Tibial nerve (tissue), 4 donors: ENCODE results near the gene ZNF74. TPM values are rescaled to one million over a fixed set of nuclear protein-coding genes. Genes with fewer than 3 reads are reported as not detected.
"Not testable (repeated sequence)": the region's sequence is repeated elsewhere in the genome, so short reads cannot be mapped to it uniquely, and the experiment has no call there.

Source experiments
- DNase-seq, 2 donors: peaks; one replicate each; pipeline ENCODE4 v3.0.0-alpha.2; 2019; ENCODE audit warnings: low spot score in 2 of 2
- H3K27ac ChIP-seq, 4 donors: fragments of 200-600 bp; sonication (generic) in 3 of 4; one replicate each; pipeline ENCODE4 v1.5.1; 2017 to 2019; ENCODE audit warnings: mild to moderate bottlenecking in 1 of 4
- H3K27me3 ChIP-seq, 2 donors: fragments of 200-600 bp; sonication (generic) in 1 of 2; one replicate each; pipeline versions ENCODE4 v1.5.1 to v1.6.0; 2017 to 2019
- H3K36me3 ChIP-seq, 3 donors: fragments of 200-600 bp; sonication (generic); one replicate each; pipeline ENCODE4 v1.5.1; 2018 to 2019
- H3K4me1 ChIP-seq, 4 donors: fragments of 200-600 bp; sonication (generic) in 3 of 4; one replicate each; pipeline ENCODE4 v1.5.1; 2017 to 2019
- H3K4me3 ChIP-seq, 4 donors: fragments of 200-600 bp; sonication (generic) in 3 of 4; one replicate each; pipeline ENCODE4 v1.5.1; 2017 to 2019; ENCODE audit warnings: mild to moderate bottlenecking in 1 of 4, moderate library complexity in 1 of 4
- H3K9me3 ChIP-seq, 4 donors: fragments of 200-600 bp; sonication (generic) in 3 of 4; one replicate each; pipeline ENCODE4 v1.5.1; 2017 to 2019
- WGBS, 2 donors: methylation state at CpG; one replicate each; pipeline ENCODE4 v1.1.5; 2018; 5-methylcytosine and 5-hydroxymethylcytosine counted together
- total RNA-seq, 4 donors: library from RNA; depleted of rRNA; stranded (reverse); fragments of >200 nt; gene quantifications; one replicate each; pipeline ENCODE4 v1.1.0, GENCODE V29; 2016

The ZNF74 gene
- total RNA-seq, 4 donors from 2014 or later, result 8.7 to 13.5 (median 10.2) TPM

DNA sequence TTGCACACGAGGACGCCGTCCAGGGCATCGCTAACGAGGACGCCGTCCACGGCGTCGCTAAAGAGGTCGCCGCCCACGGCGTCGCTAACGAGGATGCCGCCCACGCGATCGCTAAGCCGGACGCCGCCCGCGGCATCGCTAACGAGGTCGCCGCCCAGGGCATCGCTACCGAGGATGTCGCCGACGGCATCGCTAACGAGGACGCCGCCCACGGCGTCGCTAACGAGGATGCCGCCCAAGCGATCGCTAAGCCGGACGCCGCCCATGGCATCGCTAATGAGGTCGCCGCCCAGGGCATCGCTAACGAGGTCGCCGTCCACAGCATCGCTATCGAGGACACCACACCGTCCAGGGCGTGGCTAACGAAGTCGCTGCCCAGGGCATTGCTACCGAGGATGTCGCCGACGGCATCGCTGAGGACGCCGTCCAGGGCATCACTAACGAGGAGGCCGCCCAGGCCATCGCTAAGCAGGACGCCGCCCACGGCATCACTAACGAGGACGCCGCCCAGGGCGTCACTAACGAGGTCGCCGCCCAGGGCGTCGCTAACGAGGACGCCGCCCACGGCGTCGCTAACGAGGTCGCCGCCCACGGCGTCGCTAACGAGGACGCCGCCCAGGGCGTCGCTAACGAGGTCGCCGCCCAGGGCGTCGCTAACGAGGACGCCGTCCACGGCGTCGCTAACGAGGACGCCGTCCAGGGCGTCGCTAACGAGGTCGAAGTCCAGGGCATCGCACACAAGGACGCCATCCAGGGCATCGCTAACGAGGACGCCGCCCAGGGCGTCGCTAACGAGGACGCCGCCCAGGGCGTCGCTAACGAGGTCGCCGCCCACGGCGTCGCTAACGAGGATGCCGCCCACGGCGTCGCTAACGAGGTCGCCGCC is 32.8 kb upstream of the ZNF74 start:
- H3K27ac ChIP-seq, DNase-seq, H3K27me3 ChIP-seq, H3K4me3 ChIP-seq, H3K36me3 ChIP-seq, H3K9me3 ChIP-seq, H3K4me1 ChIP-seq: not testable (repeated sequence)
- 92 to 95% methylated on average over 89 to 129 of the region's 145 CpGs for WGBS, 2 donors

DNA sequence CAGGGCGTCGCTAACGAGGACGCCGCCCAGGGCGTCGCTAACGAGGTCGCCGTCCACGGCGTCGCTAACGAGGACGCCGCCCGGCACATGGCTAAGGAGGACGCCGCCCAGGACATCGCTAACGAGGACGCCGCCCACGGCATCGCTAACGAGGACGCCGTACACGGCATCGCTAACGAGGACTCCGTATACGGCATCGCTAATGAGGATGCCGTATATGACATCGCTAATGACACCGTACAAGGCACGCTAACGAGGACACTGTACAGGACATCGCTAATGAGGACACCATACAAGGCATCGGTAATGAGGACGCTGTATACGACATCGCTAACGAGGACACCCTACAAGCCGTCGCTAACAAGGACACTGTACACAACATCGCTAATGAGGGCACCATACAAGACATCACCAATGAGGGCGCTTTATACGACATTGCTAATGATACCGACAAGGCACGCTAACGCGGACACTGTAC is 32.2 kb upstream of the ZNF74 start:
- H3K9me3 ChIP-seq, H3K36me3 ChIP-seq, DNase-seq, H3K27me3 ChIP-seq, H3K4me1 ChIP-seq, H3K4me3 ChIP-seq, H3K27ac ChIP-seq: not testable (repeated sequence)
- WGBS, 2 donors, result 94 to 95% methylated on average over 54 of the region's 54 CpGs

DNA sequence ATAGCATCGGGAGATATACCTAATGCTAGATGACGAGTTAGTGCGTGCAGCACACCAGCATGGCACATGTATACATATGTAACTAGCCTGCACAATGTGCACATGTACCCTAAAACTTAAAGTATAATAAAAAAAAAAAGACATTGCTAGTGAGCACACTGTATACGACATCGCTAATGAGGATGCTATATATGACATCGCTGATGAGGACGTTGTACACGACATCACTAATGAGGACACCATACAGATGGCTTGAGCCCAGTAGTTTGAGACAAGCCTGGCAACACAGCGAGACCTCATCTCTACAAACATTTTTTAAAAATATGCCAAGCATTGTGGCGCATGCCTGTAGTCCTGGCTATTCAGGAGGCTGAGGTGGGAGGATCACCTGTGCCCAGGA is 31.5 kb upstream of the ZNF74 start:
- H3K36me3 ChIP-seq, H3K4me1 ChIP-seq, DNase-seq, H3K27ac ChIP-seq, H3K27me3 ChIP-seq, H3K9me3 ChIP-seq, H3K4me3 ChIP-seq: not testable (repeated sequence)
- WGBS, 2 donors, result 92 to 94% methylated on average over 10 of the region's 10 CpGs

DNA sequence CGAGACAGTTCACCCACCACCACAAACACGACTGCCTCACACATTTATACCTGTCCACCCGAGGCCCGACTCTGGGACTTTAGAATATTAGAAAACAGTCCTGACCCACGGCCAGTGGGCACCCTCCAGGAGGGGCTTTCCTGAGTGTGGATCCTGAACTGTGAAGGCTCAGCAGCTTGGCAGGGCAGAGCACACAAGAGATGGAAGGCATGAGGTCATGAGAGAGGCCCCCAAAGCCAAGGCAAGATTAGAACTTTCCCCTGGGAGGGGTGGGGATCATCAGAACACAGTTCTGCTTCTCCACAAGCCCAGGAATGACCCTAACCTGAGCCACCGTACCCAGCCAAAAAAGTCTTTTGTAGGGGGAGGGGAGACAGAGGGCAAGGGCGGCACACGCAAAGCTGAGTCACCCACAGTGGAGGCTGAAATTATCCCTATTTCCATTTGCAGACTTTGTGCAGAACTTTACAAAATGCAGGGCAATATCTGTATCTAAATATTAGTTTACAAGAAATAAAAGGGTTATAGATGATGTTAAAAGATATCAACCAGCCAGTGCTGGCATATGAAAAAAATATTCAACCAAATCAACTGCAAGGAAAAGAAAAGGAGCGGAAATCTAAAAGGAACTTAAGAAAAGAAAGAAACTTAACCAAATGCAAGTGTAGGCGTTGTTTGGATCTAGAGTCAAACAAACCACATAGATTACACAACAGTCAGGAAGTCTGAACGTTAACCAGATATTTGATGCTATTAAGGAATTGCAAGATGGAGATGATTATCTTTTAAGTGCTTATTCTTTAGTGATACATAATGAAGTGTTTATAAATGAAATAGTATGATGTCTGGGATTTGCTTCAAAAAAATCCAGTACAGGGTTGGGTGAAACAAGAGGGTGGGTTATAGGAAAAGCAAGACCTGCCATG is 29.4 kb upstream of the ZNF74 start:
- not testable (repeated sequence) for H3K27ac ChIP-seq, H3K27me3 ChIP-seq, DNase-seq, H3K9me3 ChIP-seq, H3K4me3 ChIP-seq, H3K36me3 ChIP-seq, H3K4me1 ChIP-seq
- 51 to 62% methylated on average over 10 to 11 of the region's 11 CpGs for WGBS, 2 donors

DNA sequence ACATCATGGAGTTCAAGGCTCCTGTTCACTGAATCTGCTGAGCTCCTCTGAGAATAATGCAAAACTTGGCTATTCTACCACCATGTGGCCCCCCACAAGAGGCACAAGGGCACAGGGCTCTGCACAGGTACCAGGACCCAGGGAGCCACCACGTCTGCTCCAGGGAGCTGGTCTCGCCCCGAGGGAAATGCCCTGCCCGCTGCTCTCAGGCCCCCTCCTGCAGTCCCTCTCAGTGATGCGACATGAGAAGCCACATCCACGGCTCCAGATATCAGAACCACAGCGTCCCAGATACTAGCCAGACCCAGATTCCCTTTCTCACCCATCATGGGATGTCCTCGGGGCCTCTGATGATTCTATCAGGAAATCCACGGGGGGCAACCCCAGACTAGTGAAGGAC is 27.1 kb upstream of the ZNF74 start:
- H3K4me1 ChIP-seq, H3K27ac ChIP-seq, H3K9me3 ChIP-seq, H3K4me3 ChIP-seq, H3K36me3 ChIP-seq, DNase-seq, H3K27me3 ChIP-seq: not testable (repeated sequence)
- 79 to 81% methylated on average over 9 of the region's 9 CpGs for WGBS, 2 donors

DNA sequence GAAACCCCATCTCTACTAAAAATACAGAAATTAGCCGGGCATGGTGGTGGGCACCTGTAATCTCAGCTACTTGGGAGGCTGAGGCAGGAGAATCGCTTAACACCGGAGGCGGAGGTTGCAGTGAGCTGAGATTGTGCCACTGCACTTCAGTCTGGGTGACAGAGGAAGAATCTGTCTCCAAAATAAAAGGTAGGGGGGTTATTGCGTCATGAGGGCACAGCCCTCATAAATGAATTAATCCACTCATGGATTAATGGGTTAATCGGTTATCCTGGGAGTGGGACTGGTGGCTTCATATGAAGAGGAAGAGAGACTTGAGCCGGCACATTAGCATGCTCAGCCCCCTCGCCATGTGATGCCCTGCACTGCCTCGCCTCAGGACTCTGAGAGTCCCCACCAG is 25.1 kb upstream of the ZNF74 start:
- H3K4me3 ChIP-seq, H3K9me3 ChIP-seq, H3K27me3 ChIP-seq, H3K4me1 ChIP-seq, H3K27ac ChIP-seq, H3K36me3 ChIP-seq, DNase-seq: not testable (repeated sequence)
- WGBS, 2 donors, result 78 to 100% methylated on average over 5 to 9 of the region's 9 CpGs

DNA sequence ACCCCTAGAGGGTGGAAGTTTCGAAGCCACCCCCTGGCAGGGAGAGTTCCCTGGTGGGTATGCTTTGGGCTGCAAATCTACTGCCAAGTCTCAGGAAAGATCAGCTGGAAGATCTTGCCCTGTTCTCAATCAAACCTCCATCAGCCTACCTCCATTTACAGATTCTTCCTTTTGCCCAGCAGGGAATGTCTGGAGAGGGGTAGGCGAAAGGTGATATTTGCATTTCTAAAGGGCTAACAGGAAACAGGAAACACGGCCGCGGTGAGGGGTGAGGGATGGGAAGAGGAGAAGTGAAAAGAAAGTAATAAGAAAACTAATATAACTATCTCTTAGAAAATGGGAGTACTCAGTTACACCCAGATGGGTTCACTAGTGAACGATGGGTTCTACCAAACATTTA is 22.3 kb upstream of the ZNF74 start:
- WGBS, 2 donors, result 80% methylated on average over 1 of the region's 6 CpGs; no CpG with 5 or more reads in 1 of the 2 donors
- not testable (repeated sequence) for H3K4me3 ChIP-seq, DNase-seq, H3K27ac ChIP-seq, H3K36me3 ChIP-seq, H3K9me3 ChIP-seq, H3K27me3 ChIP-seq, H3K4me1 ChIP-seq

DNA sequence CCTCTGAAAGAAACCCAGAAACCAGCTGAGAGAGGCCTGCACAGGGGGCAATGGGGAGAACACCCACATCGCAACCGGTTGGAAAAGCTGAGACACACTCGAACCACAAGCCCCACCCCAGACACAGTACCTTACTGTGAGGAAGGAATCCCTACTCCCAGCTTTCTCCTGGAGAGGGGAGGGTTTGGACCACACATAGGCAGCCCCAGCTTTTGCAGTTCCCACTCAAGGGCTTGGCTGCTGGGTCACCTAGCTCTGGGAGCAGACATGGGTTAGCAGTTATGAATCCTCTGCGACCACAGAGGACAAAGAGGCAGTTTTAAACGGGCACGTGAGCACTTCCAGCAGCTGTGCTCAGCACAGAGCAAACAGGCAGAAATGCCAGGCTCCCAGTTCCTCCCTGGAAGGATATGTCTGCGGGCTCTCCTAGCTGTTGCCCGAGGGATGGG is 21.5 kb upstream of the ZNF74 start:
- H3K4me1 ChIP-seq, DNase-seq: not testable (repeated sequence)
- no CpG with 5 or more reads among the region's 8 CpGs for WGBS, 2 donors

DNA sequence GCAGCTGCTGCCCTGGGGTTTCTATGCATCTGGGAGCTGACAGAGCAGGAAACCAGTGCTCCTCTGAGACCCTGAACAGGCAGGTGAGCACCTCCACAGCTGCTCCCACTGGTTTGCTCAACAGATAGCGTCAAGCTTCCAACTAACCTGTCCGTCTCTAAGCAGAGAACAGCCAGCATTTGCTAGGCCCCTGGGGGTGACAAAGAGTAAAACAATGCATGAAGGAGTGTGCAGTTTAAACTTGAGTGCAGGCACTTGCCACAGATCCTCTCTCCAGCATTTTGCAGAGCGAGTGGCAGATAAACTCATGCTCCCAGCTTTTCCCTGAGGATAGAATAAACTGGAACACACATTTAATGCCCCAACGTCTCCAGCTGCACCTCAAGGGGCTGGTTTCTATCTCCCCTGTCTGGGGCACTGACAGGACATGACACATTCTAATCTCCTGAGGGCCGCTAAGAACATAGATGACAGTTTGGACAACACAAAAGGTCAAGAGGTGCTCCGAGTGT is 20.7 kb upstream of the ZNF74 start:
- not testable (repeated sequence) for DNase-seq, H3K27ac ChIP-seq, H3K4me3 ChIP-seq, H3K36me3 ChIP-seq, H3K4me1 ChIP-seq, H3K27me3 ChIP-seq, H3K9me3 ChIP-seq
- 79 to 81% methylated on average over 6 of the region's 6 CpGs for WGBS, 2 donors

More for the DNA sequence above, 21.5 kb upstream of the ZNF74 start:
- not testable (repeated sequence) for H3K4me3 ChIP-seq, H3K9me3 ChIP-seq, H3K36me3 ChIP-seq, H3K27ac ChIP-seq, H3K27me3 ChIP-seq

DNA sequence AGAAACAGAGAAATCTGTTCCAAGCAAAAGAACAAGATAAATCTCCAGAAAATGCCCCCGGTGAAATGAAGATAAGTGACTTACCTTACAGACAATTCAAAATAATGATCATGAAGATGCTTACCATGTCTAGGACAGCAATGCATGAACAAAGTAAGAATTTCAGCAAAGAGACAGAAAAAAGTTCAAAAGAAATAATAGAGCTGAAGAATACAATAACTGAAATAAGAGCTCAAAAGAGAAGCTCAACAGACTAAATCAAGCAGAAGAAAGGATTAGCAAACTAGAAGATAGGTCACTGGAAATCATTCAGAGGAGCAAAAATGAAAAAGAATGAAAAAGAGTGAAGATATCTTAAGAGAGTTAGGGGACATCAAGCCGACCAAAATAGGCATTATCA is 19.8 kb upstream of the ZNF74 start:
- not testable (repeated sequence) for H3K27me3 ChIP-seq, H3K27ac ChIP-seq, H3K4me1 ChIP-seq, DNase-seq, H3K4me3 ChIP-seq, H3K9me3 ChIP-seq, H3K36me3 ChIP-seq
- 97% methylated on average over 1 of the region's 2 CpGs for WGBS, 2 donors

DNA sequence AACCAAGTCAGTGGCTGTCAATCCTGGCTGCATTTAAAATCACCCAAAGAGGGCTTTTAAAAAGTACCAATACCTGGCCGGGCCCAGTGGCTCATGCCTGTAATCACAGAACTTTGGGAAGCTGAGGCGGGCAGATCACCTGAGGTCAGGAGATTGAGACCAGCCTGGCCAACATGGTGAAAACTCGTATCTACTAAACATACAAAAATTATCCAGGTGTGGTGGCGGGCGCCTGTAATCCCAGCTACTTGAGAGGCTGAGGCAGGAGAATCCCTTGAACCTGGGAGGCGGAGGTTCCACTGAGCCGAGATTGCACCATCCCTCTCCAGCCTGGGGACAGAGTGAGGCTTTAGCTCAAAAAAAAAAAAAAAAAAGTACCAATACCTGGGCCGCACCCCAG is 17.7 kb upstream of the ZNF74 start:
- 89 to 94% methylated on average over 8 of the region's 8 CpGs for WGBS, 2 donors
- not testable (repeated sequence) for H3K4me1 ChIP-seq, H3K4me3 ChIP-seq, H3K36me3 ChIP-seq, H3K9me3 ChIP-seq, DNase-seq, H3K27ac ChIP-seq, H3K27me3 ChIP-seq

DNA sequence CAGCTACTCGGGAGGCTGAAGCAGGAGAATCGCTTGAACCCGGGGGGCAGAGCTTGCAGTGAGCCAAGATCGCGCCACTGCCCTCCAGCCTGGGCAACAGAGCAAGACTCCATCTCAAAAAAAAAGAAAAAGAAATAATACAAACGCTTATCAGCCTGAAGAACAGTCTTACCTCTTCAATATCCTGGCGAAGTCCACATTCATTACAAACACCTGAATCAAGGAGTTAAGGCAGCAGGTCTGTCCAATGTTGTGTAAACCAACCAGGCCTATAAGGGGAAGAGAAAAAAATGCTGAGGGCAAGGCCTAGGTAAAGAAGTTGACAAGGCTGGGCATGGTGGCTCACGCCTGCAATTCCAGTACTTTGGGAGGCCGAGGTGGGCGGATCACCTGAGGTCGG is 17.0 kb upstream of the ZNF74 start:
- H3K27me3 ChIP-seq, H3K4me1 ChIP-seq, H3K9me3 ChIP-seq, H3K4me3 ChIP-seq, H3K36me3 ChIP-seq, DNase-seq, H3K27ac ChIP-seq: not testable (repeated sequence)
- WGBS, 2 donors, result 93 to 96% methylated on average over 11 of the region's 11 CpGs
